DOHH2 (cell line): ENCODE results near the gene VGLL4.

Experiments
- H3F3A ChIP-seq: fragments of 200-600 bp; sonication (generic), shearing (Covaris generic); 2 replicates; pipeline ENCODE4 v1.6.0; 2016; ENCODE audit warnings: antibody characterized with exemption, mild to moderate bottlenecking; ENCODE audit not compliant: control insufficient read depth, insufficient read depth
- H3K27ac ChIP-seq: fragments of 200-600 bp; sonication (generic); 2 replicates; pipeline ENCODE4 v1.5.1; 2014; ENCODE audit warnings: low read depth, mild to moderate bottlenecking, low read length, moderate library complexity
- H3K27me3 ChIP-seq: fragments of 200-600 bp; sonication (generic); 2 replicates; pipeline ENCODE4 v1.6.1; 2014; ENCODE audit warnings: mild to moderate bottlenecking, low read length, mixed read lengths; ENCODE audit not compliant: control insufficient read depth
- H3K36me3 ChIP-seq: fragments of 200-600 bp; sonication (generic); 2 replicates; pipeline ENCODE4 v1.6.1; 2014; ENCODE audit warnings: mild to moderate bottlenecking, low read length, moderate library complexity, mixed read lengths; ENCODE audit not compliant: control insufficient read depth
- H3K4me1 ChIP-seq: fragments of 200-600 bp; sonication (generic); 2 replicates; pipeline ENCODE4 v1.6.1; 2014; ENCODE audit warnings: mild to moderate bottlenecking, low read length, mixed read lengths; ENCODE audit not compliant: control insufficient read depth
- H3K4me2 ChIP-seq: fragments of 200-600 bp; sonication (generic); 2 replicates; pipeline ENCODE4 v1.6.0; 2014; ENCODE audit warnings: mild to moderate bottlenecking, low read length, moderate library complexity
- H3K4me3 ChIP-seq: fragments of 200-600 bp; sonication (generic); 2 replicates; pipeline ENCODE4 v1.5.1; 2014; ENCODE audit warnings: mild to moderate bottlenecking, low read length, mixed read lengths
- H3K79me2 ChIP-seq: fragments of 200-600 bp; sonication (generic); 2 replicates; pipeline ENCODE4 v1.6.1; 2014; ENCODE audit warnings: mild to moderate bottlenecking, low read length, mixed read lengths; ENCODE audit not compliant: control insufficient read depth
- H3K9me2 ChIP-seq: fragments of 200-600 bp; sonication (generic); replicated peaks from 2 replicates; pipeline ENCODE4 v1.6.1; 2014; ENCODE audit warnings: mild to moderate bottlenecking, low read length, mixed read lengths; ENCODE audit not compliant: control insufficient read depth
- H3K9me3 ChIP-seq: fragments of 200-600 bp; sonication (generic); 2 replicates; pipeline ENCODE4 v1.6.1; 2014; ENCODE audit warnings: antibody characterized with exemption, low read length, mixed read lengths; ENCODE audit not compliant: control insufficient read depth, insufficient read depth
- H4K20me1 ChIP-seq: fragments of 200-600 bp; sonication (generic); 2 replicates; pipeline ENCODE4 v1.6.0; 2014; ENCODE audit warnings: low read depth, mild to moderate bottlenecking, antibody characterized with exemption, low read length, moderate library complexity; ENCODE audit not compliant: control insufficient read depth, insufficient read depth
- CTCF ChIP-seq: fragments of 200-600 bp; sonication (generic); IDR thresholded peaks from one replicate; pipeline ENCODE4 v1.5.1; 2014; ENCODE audit warnings: antibody characterized with exemption, mild to moderate bottlenecking, low read depth, low read length; ENCODE audit not compliant: poor library complexity, severe bottlenecking
- EZH2phosphoT487 ChIP-seq: fragments of 200-600 bp; sonication (generic); IDR thresholded peaks from 2 replicates; pipeline ENCODE4 v1.6.1; 2017; ENCODE audit warnings: borderline replicate concordance, mild to moderate bottlenecking, antibody characterized with exemption, low read length, moderate library complexity, mixed read lengths

The VGLL4 gene

GRCh38 chr3:11653298-11654055 lies 9.8 kb upstream of the VGLL4 start:
- Histone ChIP-seq H3K27ac (no peak overlapping the region), H3K79me2 (peaks cover 87% of the 10 kb centered on the region), H3K27me3 (no peaks in the 10 kb centered on the region), H3K9me3 (no peaks in the 10 kb centered on the region), H3K4me3 (no peak overlapping the region), H3K4me1 (peaks cover 28% of the 10 kb centered on the region), H3F3A (peaks cover 3% of the 10 kb centered on the region), H3K4me2 (no peak overlapping the region), H3K36me3 (no peaks in the 10 kb centered on the region), H3K9me2 (no peaks in the 10 kb centered on the region), H4K20me1 (peaks cover 15% of the 10 kb centered on the region; the same call in 1 of the 2 replicates)
- TF ChIP-seq CTCF (no peak), EZH2phosphoT487 (no peak)

- TF ChIP-seq CTCF (no peak), EZH2phosphoT487 (no peak)
- peaks cover 84% of the 10 kb centered on the region for H3K79me2 ChIP-seq
These were observed 8.2 kb upstream of the VGLL4 start for GRCh38 chr3:11651900-11652299.

GRCh38 chr3:11651477-11651876 lies 7.8 kb upstream of the VGLL4 start:
- Histone ChIP-seq H3K36me3 (no peaks in the 10 kb centered on the region), H3K27ac (no peak overlapping the region), H3K4me2 (no peak overlapping the region), H3K79me2 (peaks cover 83% of the 10 kb centered on the region), H3K4me3 (no peak overlapping the region), H3K4me1 (peaks cover 24% of the 10 kb centered on the region), H3K9me2 (no peaks in the 10 kb centered on the region), H3F3A (peaks cover 3% of the 10 kb centered on the region), H4K20me1 (peaks cover 14% of the 10 kb centered on the region; the same call in 1 of the 2 replicates), H3K27me3 (no peaks in the 10 kb centered on the region), H3K9me3 (no peaks in the 10 kb centered on the region)
- TF ChIP-seq CTCF = no peak
- no peak for TF ChIP-seq EZH2phosphoT487

More at GRCh38 chr3:11651900-11652299, 8.2 kb upstream of the VGLL4 start:
- Histone ChIP-seq H3K9me3 (no peaks in the 10 kb centered on the region), H3K4me1 (peaks cover 28% of the 10 kb centered on the region), H3K4me3 (no peak overlapping the region), H4K20me1 (peaks cover 15% of the 10 kb centered on the region; the same call in 1 of the 2 replicates), H3K27me3 (no peaks in the 10 kb centered on the region), H3K9me2 (no peaks in the 10 kb centered on the region), H3F3A (peaks cover 3% of the 10 kb centered on the region), H3K36me3 (no peaks in the 10 kb centered on the region), H3K27ac (no peak overlapping the region), H3K4me2 (no peak overlapping the region)
